IMR-90 (cell line): Measurements from ENCODE around the gene RORC. TPM values are rescaled to one million over a fixed set of nuclear protein-coding genes. Genes with fewer than 3 reads are reported as not detected.

Experiments
- ATAC-seq: fragments of 200-7000 bp; cut with Tn5 transposase; 2 replicates; pipeline ENCODE4 v1.9.1; 2020; ENCODE audit warnings: low read depth, mild to moderate bottlenecking, moderate library complexity
- BruUV-seq: library from RNA; stranded (reverse); fragments of 400-500 nt; replicated peaks from 2 replicates; lab custom pipeline; 2021; lab: Mats Ljungman, UMichigan
- CTCF ChIA-PET: fragments of 300-600 bp; formaldehyde crosslinking; extraction: SDS; loops from one replicate; lab custom pipeline; 2021; ENCODE audit warnings: antibody characterized with exemption; lab: Yijun Ruan, JAX
- POLR2A ChIA-PET: fragments of 300-600 bp; sonication (Branson Sonifier 250); formaldehyde crosslinking; loops from one replicate; lab custom pipeline; 2022; ENCODE audit warnings: antibody characterized with exemption; ENCODE audit not compliant: unreplicated experiment; lab: Charles Lee
- DNase-seq: peaks from one replicate; pipeline ENCODE4 v3.0.0; 2013
- H2AFZ ChIP-seq: replicated peaks from 2 replicates; pipeline ENCODE3; 2013; ENCODE audit warnings: low read length, mild to moderate bottlenecking; ENCODE audit not compliant: poor library complexity
- H2AK5ac ChIP-seq: 2 replicates; pipeline ENCODE4 v1.6.1; 2013; ENCODE audit warnings: low read depth, low read length, inconsistent platforms
- H2AK9ac ChIP-seq: replicated peaks from 2 replicates; pipeline ENCODE3; 2013; ENCODE audit warnings: mild to moderate bottlenecking, low read depth, low read length, moderate library complexity; ENCODE audit not compliant: poor library complexity
- H2BK120ac ChIP-seq: 2 replicates; pipeline ENCODE4 v1.6.1; 2013; ENCODE audit warnings: low read depth, low read length, inconsistent platforms
- H2BK15ac ChIP-seq: 3 replicates; pipeline ENCODE4 v1.6.1; 2013; ENCODE audit warnings: low read depth, low read length, inconsistent platforms
- H2BK20ac ChIP-seq: 2 replicates; pipeline ENCODE4 v1.6.1; 2013; ENCODE audit warnings: low read depth, mild to moderate bottlenecking, inconsistent platforms, low read length, moderate library complexity
- H2BK5ac ChIP-seq: 2 replicates; pipeline ENCODE4 v1.6.1; 2013; ENCODE audit warnings: mild to moderate bottlenecking, low read depth, low read length, inconsistent platforms; ENCODE audit not compliant: poor library complexity, severe bottlenecking
- H3K14ac ChIP-seq: replicated peaks from 2 replicates; pipeline ENCODE4 v1.6.1; 2013; ENCODE audit warnings: low read depth, low read length, inconsistent platforms
- H3K18ac ChIP-seq: 2 replicates; pipeline ENCODE4 v1.6.1; 2013; ENCODE audit warnings: low read depth, low read length, control low read depth
- H3K23ac ChIP-seq: 2 replicates; pipeline ENCODE4 v1.6.1; 2013; ENCODE audit warnings: low read depth, low read length, inconsistent platforms
- H3K27ac ChIP-seq: 2 replicates; pipeline ENCODE4 v1.5.1; 2013; ENCODE audit warnings: mild to moderate bottlenecking, control low read depth, low read length; ENCODE audit not compliant: insufficient read depth
- H3K27me3 ChIP-seq: 2 replicates; pipeline ENCODE4 v1.6.1; 2013; ENCODE audit warnings: low read length; ENCODE audit not compliant: control insufficient read depth, insufficient read depth
- H3K36me3 ChIP-seq: 2 replicates; pipeline ENCODE4 v1.6.1; 2013; ENCODE audit warnings: low read length, mixed read lengths; ENCODE audit not compliant: control insufficient read depth, insufficient read depth
- H3K4ac ChIP-seq: 2 replicates; pipeline ENCODE4 v1.6.1; 2013; ENCODE audit warnings: low read depth, low read length, inconsistent platforms
- H3K4me1 ChIP-seq: 2 replicates; pipeline ENCODE4 v1.6.1; 2013; ENCODE audit warnings: low read length, mixed read lengths; ENCODE audit not compliant: control insufficient read depth, insufficient read depth
- H3K4me2 ChIP-seq: 2 replicates; pipeline ENCODE4 v1.6.1; 2013; ENCODE audit warnings: low read depth, mild to moderate bottlenecking, control low read depth, low read length, moderate library complexity
- H3K4me3 ChIP-seq: 2 replicates; pipeline ENCODE4 v1.5.1; 2013; ENCODE audit warnings: low read depth, mild to moderate bottlenecking, control low read depth, low read length, moderate library complexity; ENCODE audit not compliant: insufficient read depth
- H3K56ac ChIP-seq: 2 replicates; pipeline ENCODE4 v1.6.1; 2013; ENCODE audit warnings: low read length, inconsistent platforms; ENCODE audit not compliant: insufficient read depth; ENCODE audit errors: extremely low read depth
- H3K79me1 ChIP-seq, 2 experiments: 2 replicates each; pipeline ENCODE4 v1.6.1; 2013; ENCODE audit warnings: low read length in 2 of 2, inconsistent platforms in 1 of 2, low read depth in 1 of 2
- H3K9ac ChIP-seq: 2 replicates; pipeline ENCODE4 v1.6.1; 2013; ENCODE audit warnings: low read depth, low read length, control low read depth
- H3K9me1 ChIP-seq: 2 replicates; pipeline ENCODE4 v1.6.1; 2013; ENCODE audit warnings: low read length, inconsistent platforms; ENCODE audit not compliant: insufficient read depth
- H3K9me3 ChIP-seq: 2 replicates; pipeline ENCODE4 v1.6.1; 2013; ENCODE audit warnings: low read length; ENCODE audit not compliant: control insufficient read depth, insufficient read depth
- H4K20me1 ChIP-seq: 2 replicates; pipeline ENCODE4 v1.6.1; 2013; ENCODE audit warnings: low read length, inconsistent platforms; ENCODE audit not compliant: insufficient read depth
- H4K5ac ChIP-seq: 2 replicates; pipeline ENCODE4 v1.6.1; 2013; ENCODE audit warnings: mild to moderate bottlenecking, low read depth, low read length, control low read depth
- H4K8ac ChIP-seq, 2 experiments: 2 replicates each; pipeline ENCODE4 v1.6.1; 2013; ENCODE audit warnings: low read depth in 2 of 2, low read length in 2 of 2, control low read depth in 1 of 2, inconsistent platforms in 1 of 2
- H4K91ac ChIP-seq: 2 replicates; pipeline ENCODE4 v1.6.1; 2013; ENCODE audit warnings: low read depth, low read length, inconsistent platforms; ENCODE audit not compliant: insufficient read depth
- BHLHE40 ChIP-seq: fragments of 150-350 bp; IDR thresholded peaks from 2 replicates; pipeline ENCODE4 v1.6.1; 2016; ENCODE audit warnings: mild to moderate bottlenecking, low read depth, low read length
- CHD1 ChIP-seq: IDR thresholded peaks from 2 replicates; pipeline ENCODE4 v1.6.1; 2012; ENCODE audit warnings: low read depth, low read length, improper control_type of control experiment
- ELK1 ChIP-seq: fragments of 150-350 bp; IDR thresholded peaks from 2 replicates; pipeline ENCODE4 v1.6.1; 2016; ENCODE audit warnings: low read depth, mild to moderate bottlenecking, low read length, moderate library complexity, borderline replicate concordance
- FOS ChIP-seq: fragments of 150-350 bp; IDR thresholded peaks from 2 replicates; pipeline ENCODE4 v1.6.1; 2016; ENCODE audit warnings: low read depth, low read length
- MAFK ChIP-seq: IDR thresholded peaks from 2 replicates; pipeline ENCODE4 v1.6.1; 2012; ENCODE audit warnings: low read depth, low read length, improper control_type of control experiment
- MXI1 ChIP-seq: IDR thresholded peaks from 2 replicates; pipeline ENCODE4 v1.6.1; 2012; ENCODE audit warnings: low read depth, mild to moderate bottlenecking, low read length, moderate library complexity, borderline replicate concordance
- NFE2L2 ChIP-seq: fragments of 150-350 bp; IDR thresholded peaks from 2 replicates; pipeline ENCODE4 v1.6.1; 2016; ENCODE audit warnings: low read depth, mild to moderate bottlenecking, low read length
- POLR2A ChIP-seq: IDR thresholded peaks from 2 replicates; pipeline ENCODE4 v1.6.1; 2012; ENCODE audit warnings: mild to moderate bottlenecking, low read depth, low read length
- RAD21 ChIP-seq: IDR thresholded peaks from 2 replicates; pipeline ENCODE4 v1.6.1; 2012; ENCODE audit warnings: low read length, improper control_type of control experiment
- RCOR1 ChIP-seq: IDR thresholded peaks from 2 replicates; pipeline ENCODE4 v1.6.1; 2012; ENCODE audit warnings: mild to moderate bottlenecking, low read length, improper control_type of control experiment; ENCODE audit not compliant: insufficient replicate concordance
- RFX5 ChIP-seq: IDR thresholded peaks from 2 replicates; pipeline ENCODE4 v1.8.0; 2012; ENCODE audit warnings: low read depth, mild to moderate bottlenecking, low read length, moderate library complexity
- WGBS, 2 experiments: methylation state at CpG; one replicate each; pipeline versions ENCODE4 v1.1.5 to v1.1.7; 2013; ENCODE audit warnings: missing lambda C conversion rate in 2 of 2; ENCODE audit not compliant: insufficient read length in 1 of 2; ENCODE audit errors: extremely low coverage in 2 of 2; 5-methylcytosine and 5-hydroxymethylcytosine counted together
- dilution Hi-C: fragments of 300-500 bp; cut with HindIII; formaldehyde crosslinking; loops from one replicate; pipeline ENCODE4 v1.14.3; 2018; ENCODE audit warnings: low sequenced_read_pairs; ENCODE audit not compliant: unreplicated experiment
- in situ Hi-C: fragments of 300-500 bp; cut with MboI; formaldehyde crosslinking; loops from 3 replicates; pipeline ENCODE4 v1.14.3; 2019; ENCODE audit warnings: low sequenced_read_pairs, inconsistent platforms, mixed read lengths
- intact Hi-C: fragments of 100-400 bp; cut with micrococcal nuclease; formaldehyde crosslinking; loops from 2 replicates; pipeline ENCODE4 v1.10.0; 2022
- polyA plus RNA-seq, 3 experiments: library from polyadenylated mRNA; depleted of rRNA; stranded (reverse); fragments of >200 nt; gene quantifications; 2 replicates each; pipeline ENCODE4 v1.2.3, GENCODE V29; 2012; ENCODE audit warnings: low replicate concordance in 1 of 3
- total RNA-seq: library from RNA; depleted of rRNA; stranded (reverse); fragments of >200 nt; gene quantifications from 2 replicates; pipeline ENCODE4 v1.2.3, GENCODE V29; 2012
- TF ChIP-seq, protein P1 (sequence below): conservative IDR thresholded peaks from 2 replicates; pipeline ENCODE4 v1.5.1; 2012; ENCODE audit warnings: mild to moderate bottlenecking, low read depth, low read length, improper control_type of control experiment

The RORC gene
- total and polyA plus RNA-seq, 2 of the 4 experiments (the other 2 are of a cell fraction): not detected

DNA sequence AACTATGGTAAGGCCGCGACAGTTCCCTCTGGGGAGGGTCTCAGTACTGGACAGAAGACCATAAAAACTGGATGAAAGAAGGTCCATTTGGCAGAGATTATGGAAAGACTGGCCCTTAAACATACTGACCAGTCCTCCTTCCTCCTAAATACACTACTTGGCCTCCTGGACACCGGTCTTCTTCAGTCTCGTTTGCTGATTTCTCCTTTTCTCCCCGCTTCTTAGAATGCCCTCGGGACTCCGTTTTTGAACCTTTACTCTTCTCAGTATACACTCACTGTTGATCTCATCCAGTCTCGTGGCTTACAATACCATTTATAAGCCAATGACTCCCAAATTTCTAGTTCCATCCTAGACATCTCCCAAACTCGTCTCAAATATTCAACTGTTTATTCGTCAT lies 67.6 kb downstream of the RORC start:
- no peak overlapping the region for H3K18ac ChIP-seq
- in situ Hi-C loops: no loop called here
- ChIA-PET POLR2A (no interaction called here), CTCF (interaction anchor here (1.5 kb wide), 1 partner anchor 15 kb away, joined by 5 read pairs; no protein-coding TSS in a partner anchor)
- peak overlapping the region; percentile 86 for H4K5ac ChIP-seq
- H3K23ac ChIP-seq: peak overlapping the region; percentile 87; the same call in 1 of the 2 replicates
- no peaks in the 10 kb centered on the region for H4K20me1 ChIP-seq
- H2BK15ac ChIP-seq: no peak overlapping the region
- no peak overlapping the region for H2AK5ac ChIP-seq
- H2BK120ac ChIP-seq: peak overlapping the region; percentile 31; the same call in 1 of the 2 replicates
- no peak overlapping the region for H2AK9ac ChIP-seq
- H3K27ac ChIP-seq: peak overlapping the region; percentile 75; the same call in 1 of the 2 replicates
- H3K36me3 ChIP-seq: peaks cover 16% of the 10 kb centered on the region
- H3K56ac ChIP-seq: peak overlapping the region; percentile 85; the same call in 1 of the 2 replicates
- peak overlapping the region; percentile 92 for H3K9ac ChIP-seq
- no peaks in the 10 kb centered on the region for H3K9me1 ChIP-seq
- intact Hi-C loops: loop anchor here (2.0 to 5.0 kb wide), 3 partner anchors 73 to 238 kb away; partner anchors contain the start of genes C2CD4D and THEM4
- H3K27me3 ChIP-seq: no peaks in the 10 kb centered on the region
- H3K14ac ChIP-seq: peak overlapping the region; percentile 96
- no peak overlapping the region for H4K91ac ChIP-seq
- H3K79me1 ChIP-seq: peaks cover 5 to 32% of the 10 kb centered on the region in 2 experiments
- H3K4me3 ChIP-seq: peak overlapping the region; percentile 71
- H3K4me1 ChIP-seq: peaks cover 3% of the 10 kb centered on the region; the same call in 1 of the 2 replicates
- WGBS, 2 experiments: 67% methylated on average over 8 of the region's 10 CpGs; no CpG with 5 or more reads in 1 of the 2 experiments
- no peak for TF ChIP-seq MXI1
- no peak for TF ChIP-seq FOS
- TF ChIP-seq BHLHE40: no peak
- TF ChIP-seq POLR2A: no peak
- TF ChIP-seq MAFK: no peak
- no peak for TF ChIP-seq NFE2L2
- TF ChIP-seq ELK1: no peak
- TF ChIP-seq RAD21: no peak
- TF ChIP-seq, protein P1, sequence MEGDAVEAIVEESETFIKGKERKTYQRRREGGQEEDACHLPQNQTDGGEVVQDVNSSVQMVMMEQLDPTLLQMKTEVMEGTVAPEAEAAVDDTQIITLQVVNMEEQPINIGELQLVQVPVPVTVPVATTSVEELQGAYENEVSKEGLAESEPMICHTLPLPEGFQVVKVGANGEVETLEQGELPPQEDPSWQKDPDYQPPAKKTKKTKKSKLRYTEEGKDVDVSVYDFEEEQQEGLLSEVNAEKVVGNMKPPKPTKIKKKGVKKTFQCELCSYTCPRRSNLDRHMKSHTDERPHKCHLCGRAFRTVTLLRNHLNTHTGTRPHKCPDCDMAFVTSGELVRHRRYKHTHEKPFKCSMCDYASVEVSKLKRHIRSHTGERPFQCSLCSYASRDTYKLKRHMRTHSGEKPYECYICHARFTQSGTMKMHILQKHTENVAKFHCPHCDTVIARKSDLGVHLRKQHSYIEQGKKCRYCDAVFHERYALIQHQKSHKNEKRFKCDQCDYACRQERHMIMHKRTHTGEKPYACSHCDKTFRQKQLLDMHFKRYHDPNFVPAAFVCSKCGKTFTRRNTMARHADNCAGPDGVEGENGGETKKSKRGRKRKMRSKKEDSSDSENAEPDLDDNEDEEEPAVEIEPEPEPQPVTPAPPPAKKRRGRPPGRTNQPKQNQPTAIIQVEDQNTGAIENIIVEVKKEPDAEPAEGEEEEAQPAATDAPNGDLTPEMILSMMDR: no peak
- TF ChIP-seq CHD1: no peak
- no peak for TF ChIP-seq RFX5
- no peak for TF ChIP-seq RCOR1
- no TSS peak for BruUV-seq
- peak overlapping the region; percentile 76 for H3K4me2 ChIP-seq
- no peak for DNase-seq
- peak overlapping the region; percentile 61 for H2BK5ac ChIP-seq
- peak; percentile 5 for ATAC-seq
- dilution Hi-C loops: no loop called here
- H2BK20ac ChIP-seq: no peak overlapping the region
- H3K9me3 ChIP-seq: no peaks in the 10 kb centered on the region
- H3K4ac ChIP-seq: peak overlapping the region; percentile 84
- peak overlapping the region; percentile 99 to 100 for H4K8ac ChIP-seq
- peak overlapping the region; percentile 96 for H2AFZ ChIP-seq
